ENCODE data around the gene RASGRF1.

Gene RASGRF1

DNA sequence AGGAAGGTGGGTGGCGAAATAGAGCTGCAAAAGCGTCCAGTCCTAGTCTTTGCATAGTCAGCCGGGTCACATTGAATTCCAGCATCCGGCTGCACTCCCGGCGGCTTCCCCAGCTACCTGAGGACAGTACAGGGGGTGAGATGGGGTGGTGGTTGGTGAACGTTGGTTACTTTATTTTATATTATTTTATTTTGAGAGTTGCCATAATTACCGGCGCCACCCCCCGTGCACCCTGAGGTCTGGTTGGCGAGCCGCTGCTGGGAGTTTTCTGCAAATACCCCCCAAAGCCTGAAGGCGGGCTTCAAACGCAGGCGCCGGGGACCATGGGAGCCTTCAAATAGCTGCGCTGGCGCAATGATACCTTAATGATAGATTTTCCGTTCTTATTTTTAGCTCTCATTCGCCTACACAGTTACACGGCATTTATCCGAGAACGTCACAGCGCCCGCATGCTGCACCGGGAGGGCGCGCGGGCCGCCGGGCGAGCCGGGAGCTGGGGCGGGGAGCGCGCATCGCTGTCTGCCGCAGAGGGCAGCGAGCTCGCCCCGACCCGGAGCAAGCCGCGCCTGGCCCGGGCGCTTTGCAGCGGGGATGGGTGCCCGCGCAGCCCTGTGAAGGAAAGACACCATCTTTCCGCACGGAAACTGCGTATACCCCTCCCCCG lies 756 bp upstream of the RASGRF1 start:
- peak; percentile 32 for DNase-seq (ENCODE audit: low read depth)
- no peak overlapping the region for H3K4me3 ChIP-seq (ENCODE audit: low read depth, low read length)
- TF ChIP-seq MYC (IDR thresholded peaks at IDR 0.05; ENCODE audit: low read depth, low read length) (no peak), POLR2A (IDR thresholded peaks at IDR 0.05; ENCODE audit: extremely low read depth, insufficient read length) (no peak)
- TF ChIP-seq, protein P1, sequence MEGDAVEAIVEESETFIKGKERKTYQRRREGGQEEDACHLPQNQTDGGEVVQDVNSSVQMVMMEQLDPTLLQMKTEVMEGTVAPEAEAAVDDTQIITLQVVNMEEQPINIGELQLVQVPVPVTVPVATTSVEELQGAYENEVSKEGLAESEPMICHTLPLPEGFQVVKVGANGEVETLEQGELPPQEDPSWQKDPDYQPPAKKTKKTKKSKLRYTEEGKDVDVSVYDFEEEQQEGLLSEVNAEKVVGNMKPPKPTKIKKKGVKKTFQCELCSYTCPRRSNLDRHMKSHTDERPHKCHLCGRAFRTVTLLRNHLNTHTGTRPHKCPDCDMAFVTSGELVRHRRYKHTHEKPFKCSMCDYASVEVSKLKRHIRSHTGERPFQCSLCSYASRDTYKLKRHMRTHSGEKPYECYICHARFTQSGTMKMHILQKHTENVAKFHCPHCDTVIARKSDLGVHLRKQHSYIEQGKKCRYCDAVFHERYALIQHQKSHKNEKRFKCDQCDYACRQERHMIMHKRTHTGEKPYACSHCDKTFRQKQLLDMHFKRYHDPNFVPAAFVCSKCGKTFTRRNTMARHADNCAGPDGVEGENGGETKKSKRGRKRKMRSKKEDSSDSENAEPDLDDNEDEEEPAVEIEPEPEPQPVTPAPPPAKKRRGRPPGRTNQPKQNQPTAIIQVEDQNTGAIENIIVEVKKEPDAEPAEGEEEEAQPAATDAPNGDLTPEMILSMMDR (IDR thresholded peaks at IDR 0.05; ENCODE audit: low read depth, low read length) = no peak
- TF ChIP-seq, protein P2, sequence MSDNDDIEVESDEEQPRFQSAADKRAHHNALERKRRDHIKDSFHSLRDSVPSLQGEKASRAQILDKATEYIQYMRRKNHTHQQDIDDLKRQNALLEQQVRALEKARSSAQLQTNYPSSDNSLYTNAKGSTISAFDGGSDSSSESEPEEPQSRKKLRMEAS (IDR thresholded peaks at IDR 0.05; ENCODE audit: low read depth, low read length) = no peak

DNA sequence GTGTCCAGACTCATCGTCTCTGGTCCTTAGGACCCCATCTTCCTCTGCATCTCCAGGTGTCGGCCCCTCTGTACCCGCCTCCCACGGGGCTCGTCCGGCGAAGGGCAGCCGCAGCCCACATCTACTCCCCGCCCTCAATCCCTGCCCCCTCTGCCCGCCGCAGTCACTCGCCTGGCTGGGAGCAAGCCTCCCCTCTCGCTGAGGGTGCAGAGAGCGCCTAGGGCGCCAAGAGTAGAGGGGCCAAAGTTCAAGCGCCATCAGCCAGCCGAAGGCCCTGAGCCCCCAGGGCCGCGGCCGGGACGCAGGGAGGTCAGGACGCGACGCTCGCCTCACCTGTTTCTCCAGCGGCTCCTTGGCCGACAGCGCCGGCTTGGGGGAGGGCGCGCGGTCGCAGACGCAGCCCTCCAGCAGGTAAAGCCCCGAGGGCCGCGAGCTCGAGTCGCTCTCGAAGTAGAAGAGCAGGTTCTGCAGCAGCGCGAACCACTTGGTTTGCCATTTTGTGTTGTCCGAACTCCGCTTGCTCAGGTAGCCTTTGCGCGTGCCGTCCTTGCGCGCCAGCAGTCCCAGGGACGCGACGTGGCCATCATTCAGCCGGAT lies 592 bp downstream of the RASGRF1 start:
- no peak overlapping the region for H3K4me3 ChIP-seq (ENCODE audit: low read depth, low read length)
- DNase-seq (ENCODE audit: low read depth) = no peak
- TF ChIP-seq, protein P2 (IDR thresholded peaks at IDR 0.05; ENCODE audit: low read depth, low read length) = no peak
- TF ChIP-seq POLR2A (IDR thresholded peaks at IDR 0.05; ENCODE audit: extremely low read depth, insufficient read length) = no peak

- no peak overlapping the region for H3K4me3 ChIP-seq (ENCODE audit: low read depth, low read length)
- no peak for DNase-seq (ENCODE audit: low read depth)
- TF ChIP-seq POLR2A (IDR thresholded peaks at IDR 0.05; ENCODE audit: extremely low read depth, insufficient read length) (no peak), MYC (IDR thresholded peaks at IDR 0.05; ENCODE audit: low read depth, low read length) (no peak)
- TF ChIP-seq, protein P1 (IDR thresholded peaks at IDR 0.05; ENCODE audit: low read depth, low read length) = no peak
- TF ChIP-seq, protein P2 (IDR thresholded peaks at IDR 0.05; ENCODE audit: low read depth, low read length) = no peak
Observed at GRCh38 chr15:79089331-79089889, 1.2 kb downstream of the RASGRF1 start.

DNA sequence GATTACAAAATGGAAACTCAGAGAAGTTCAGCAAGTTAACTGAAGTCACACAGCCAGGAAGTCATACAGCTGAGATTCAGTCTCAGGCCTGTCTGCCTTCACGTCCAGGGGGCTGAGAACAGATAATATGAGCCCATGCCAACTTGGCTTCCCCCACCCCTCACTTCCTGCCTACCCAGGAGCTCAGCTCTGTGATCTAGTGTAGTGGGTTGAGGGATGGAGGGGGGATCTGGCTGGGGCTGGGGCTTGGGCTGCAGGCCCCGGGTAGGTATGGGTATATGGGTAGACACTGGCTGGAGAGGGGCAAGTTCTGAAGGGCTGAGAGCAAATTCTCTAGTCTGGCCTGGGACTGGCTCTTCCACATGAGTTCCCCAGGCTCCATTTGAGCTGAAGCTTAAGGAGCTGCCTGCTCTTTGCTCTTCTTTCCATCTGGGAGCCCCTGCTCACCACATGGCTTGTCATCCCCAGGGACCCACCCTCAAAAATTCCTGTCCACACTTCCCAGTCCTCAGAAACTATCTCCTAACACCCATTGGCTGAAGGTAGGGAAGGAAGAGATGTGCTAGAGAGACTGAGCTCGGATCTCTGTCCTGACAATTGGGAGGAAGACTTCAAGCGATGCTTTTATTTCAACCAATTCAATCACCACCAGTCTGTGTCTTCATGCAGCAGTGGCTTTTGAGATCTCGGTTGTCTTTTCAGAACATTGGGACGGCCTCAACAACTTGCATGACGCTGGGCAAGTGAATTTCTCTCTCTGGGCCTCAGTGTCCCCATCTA lies 2.0 kb downstream of the RASGRF1 start:
- no peak overlapping the region for H3K4me3 ChIP-seq (ENCODE audit: low read depth, low read length)
- TF ChIP-seq, protein P2 (IDR thresholded peaks at IDR 0.05; ENCODE audit: low read depth, low read length) = no peak
- no peak for TF ChIP-seq POLR2A (IDR thresholded peaks at IDR 0.05; ENCODE audit: extremely low read depth, insufficient read length)
- TF ChIP-seq, protein P1 (IDR thresholded peaks at IDR 0.05; ENCODE audit: low read depth, low read length) = no peak
- no peak for TF ChIP-seq MYC (IDR thresholded peaks at IDR 0.05; ENCODE audit: low read depth, low read length)
- no peak for DNase-seq (ENCODE audit: low read depth)

DNA sequence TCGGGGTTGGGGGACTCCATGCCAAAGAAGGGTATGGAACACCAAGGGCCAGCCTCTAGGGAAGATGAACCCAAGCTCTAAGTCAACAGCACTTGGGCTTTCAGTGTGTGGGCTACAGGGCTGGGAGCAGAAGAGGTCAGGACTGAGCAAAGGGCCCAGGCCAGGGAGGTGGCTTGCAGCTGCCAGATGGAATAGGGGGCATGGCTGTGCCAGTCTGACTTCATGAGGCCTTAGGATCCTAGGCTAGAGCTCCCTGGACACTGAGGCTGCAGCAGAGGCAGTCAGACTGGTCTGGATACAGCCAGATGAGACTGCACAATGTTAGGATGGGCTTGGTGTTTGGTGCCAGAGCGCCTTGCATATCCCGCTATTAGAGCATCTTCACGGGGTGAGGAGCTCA lies 3.8 kb downstream of the RASGRF1 start:
- TF ChIP-seq, protein P2 (IDR thresholded peaks at IDR 0.05; ENCODE audit: low read depth, low read length) = no peak
- TF ChIP-seq MYC (IDR thresholded peaks at IDR 0.05; ENCODE audit: low read depth, low read length) (no peak), POLR2A (IDR thresholded peaks at IDR 0.05; ENCODE audit: extremely low read depth, insufficient read length) (no peak)
- TF ChIP-seq, protein P1 (IDR thresholded peaks at IDR 0.05; ENCODE audit: low read depth, low read length) = no peak
- no peak overlapping the region for H3K4me3 ChIP-seq (ENCODE audit: low read depth, low read length)
- DNase-seq (ENCODE audit: low read depth) = no peak

All from NB4 (cell line).